Dermis blood vessel endothelial cell (primary cell): ENCODE measurements around the gene CCDC24. TPM values are rescaled to one million over a fixed set of nuclear protein-coding genes. Genes with fewer than 3 reads are reported as not detected.
A peak's percentile ranks its signal among the peaks of the same experiment; 100 is the strongest.

ENCODE experiments used
- DNase-seq: peaks from one replicate; pipeline ENCODE4 v3.0.0; 2010
- total RNA-seq: library from RNA; depleted of rRNA; stranded (reverse); fragments of >200 nt; gene quantifications from 2 replicates; pipeline ENCODE4 v1.2.3, GENCODE V29; 2014

The CCDC24 gene
- total RNA-seq, 1 donor from 2014 or later, result 2.2 TPM

GRCh38 chr1:44027320-44027719 lies 35.9 kb downstream of the CCDC24 start:
- DNase-seq, result no peak

GRCh38 chr1:44029260-44029910 lies 38.0 kb downstream of the CCDC24 start:
- no peak for DNase-seq

- DNase-seq, result peak; percentile 85
Measured at GRCh38 chr1:44029911-44030604, 38.7 kb downstream of the CCDC24 start.

- DNase-seq, result peak; percentile 62
Measured at GRCh38 chr1:44030605-44031251, 39.3 kb downstream of the CCDC24 start.

- peak; percentile 31 for DNase-seq
Measured at GRCh38 chr1:44031252-44032169, 40.1 kb downstream of the CCDC24 start, which contains the start of gene SLC6A9. Gene SLC6A9, minus strand, starts transcription at chr1:44031462. Its CDS starts 7,185 bp downstream, at chr1:44024277.

GRCh38 chr1:44032170-44032790 lies 40.9 kb downstream of the CCDC24 start:
- no peak for DNase-seq

GRCh38 chr1:44033041-44033575 lies 41.7 kb downstream of the CCDC24 start:
- DNase-seq, result no peak

- DNase-seq, result no peak
Measured at GRCh38 chr1:44033756-44034155, 42.4 kb downstream of the CCDC24 start.

GRCh38 chr1:44034423-44034822 lies 43.0 kb downstream of the CCDC24 start:
- no peak for DNase-seq

- DNase-seq, result no peak
Measured at GRCh38 chr1:44034976-44035716, 43.7 kb downstream of the CCDC24 start.

GRCh38 chr1:44035726-44036408 lies 44.5 kb downstream of the CCDC24 start:
- DNase-seq, result peak; percentile 7

GRCh38 chr1:44036409-44037139 lies 45.2 kb downstream of the CCDC24 start:
- peak; percentile 85 for DNase-seq

- no peak for DNase-seq
Measured at GRCh38 chr1:44037154-44037553, 45.8 kb downstream of the CCDC24 start.

GRCh38 chr1:44038876-44039657 lies 47.7 kb downstream of the CCDC24 start:
- no peak for DNase-seq

- DNase-seq, result no peak
Measured at GRCh38 chr1:44040418-44040817, 49.0 kb downstream of the CCDC24 start.

GRCh38 chr1:44040846-44041245 lies 49.4 kb downstream of the CCDC24 start:
- DNase-seq, result no peak

- no peak for DNase-seq
Measured at GRCh38 chr1:44043176-44044070, 52.0 kb downstream of the CCDC24 start.
